Activated naive CD4-positive, alpha-beta T cell treated with anti-CD3 and anti-CD28 coated beads for 36 hours (primary cell): ENCODE measurements around the gene EMX2. TPM values are rescaled to one million over a fixed set of nuclear protein-coding genes. Genes with fewer than 3 reads are reported as not detected.

ENCODE experiments used
- total RNA-seq, 2 experiments: library from RNA; stranded (reverse); gene quantifications; one replicate each; pipeline ENCODE4 v1.2.3, GENCODE V29; 2021

The EMX2 gene
- total RNA-seq, 2 experiments from 2014 or later: not detected

Other genes starting within 250 kb of the EMX2 start
- gene PDZD8, start 167.3 kb upstream of the EMX2 start, total RNA-seq: 10 to 100 TPM; 13.6 to 15.8 TPM